Measurements from ENCODE around the gene FRMD1.

The FRMD1 gene

DNA sequence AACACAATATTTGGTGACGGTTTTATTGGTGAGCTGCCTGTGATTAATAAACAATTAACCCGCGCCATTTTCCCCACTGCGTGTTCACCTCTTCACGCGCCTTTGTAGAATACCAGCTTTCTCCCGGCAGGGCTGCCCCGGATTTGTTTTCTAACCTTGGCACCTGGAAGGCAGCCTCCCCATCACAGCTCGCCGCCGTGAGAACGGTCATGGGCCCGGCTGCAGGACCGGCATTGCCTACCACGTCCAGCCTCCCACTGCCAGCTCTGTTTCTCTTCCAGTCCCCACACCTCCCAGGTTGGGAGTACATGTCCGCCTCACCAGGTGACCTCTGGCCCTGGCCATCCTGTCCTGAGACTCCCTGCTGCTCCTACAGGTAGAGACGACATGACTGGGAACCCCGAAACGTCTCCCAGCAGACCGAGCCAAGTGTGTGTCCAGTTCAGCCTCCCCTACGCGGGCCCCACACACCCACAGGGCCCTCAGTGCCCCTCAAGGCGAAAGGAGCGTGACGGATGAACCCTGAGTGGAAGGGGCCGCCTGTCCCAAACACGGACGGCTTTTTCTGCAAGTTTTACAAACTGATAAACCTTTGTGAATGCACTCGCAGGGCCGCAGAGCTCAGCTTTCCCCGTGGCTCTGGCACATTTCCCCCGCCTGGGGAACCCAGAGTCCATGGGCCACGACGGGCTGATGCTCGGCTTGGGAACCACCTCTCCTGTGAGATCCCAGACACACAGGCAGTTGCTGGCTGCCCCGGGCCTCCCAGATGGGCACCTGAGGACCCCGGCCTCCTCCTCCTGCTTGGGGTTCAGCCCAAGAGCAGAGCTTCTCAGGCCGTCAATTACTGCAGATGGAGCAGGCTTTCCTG lies 25.7 kb downstream of the FRMD1 start:
- no peak for DNase-seq

DNA sequence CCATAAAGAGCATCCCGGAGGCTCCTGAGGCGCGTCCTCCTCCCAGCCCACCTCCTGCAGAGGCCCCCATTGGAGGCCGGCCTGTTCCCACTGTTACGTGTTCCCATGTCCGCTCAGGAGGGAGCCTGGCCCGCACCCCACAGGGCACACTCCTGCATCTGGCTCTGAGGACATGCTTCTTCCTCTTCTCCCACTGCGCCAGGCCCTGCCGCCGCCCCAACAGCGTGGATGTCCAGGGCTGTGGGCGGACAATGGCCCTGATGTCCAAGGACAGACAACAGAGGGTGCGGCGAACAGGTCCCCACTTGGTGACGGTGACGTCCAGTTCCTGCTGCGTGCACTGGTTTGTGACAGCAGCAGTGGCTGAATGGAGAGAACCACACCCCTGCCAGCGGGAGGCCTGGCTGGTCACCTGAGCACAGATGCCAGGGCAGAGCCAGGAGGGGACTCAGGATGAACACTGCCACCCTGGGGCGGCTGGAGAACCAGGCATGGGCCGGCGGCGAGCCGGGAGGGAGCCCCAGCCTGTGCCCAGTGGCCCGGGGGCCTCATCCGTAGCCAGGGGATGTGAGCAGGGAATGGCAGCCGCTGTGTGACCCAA lies 26.6 kb downstream of the FRMD1 start:
- DNase-seq = no peak

- no peak for DNase-seq
Observed at GRCh38 chr6:168051648-168052047, 27.4 kb downstream of the FRMD1 start.

- no peak for DNase-seq
Observed at GRCh38 chr6:168050881-168051586, 28.0 kb downstream of the FRMD1 start.

DNA sequence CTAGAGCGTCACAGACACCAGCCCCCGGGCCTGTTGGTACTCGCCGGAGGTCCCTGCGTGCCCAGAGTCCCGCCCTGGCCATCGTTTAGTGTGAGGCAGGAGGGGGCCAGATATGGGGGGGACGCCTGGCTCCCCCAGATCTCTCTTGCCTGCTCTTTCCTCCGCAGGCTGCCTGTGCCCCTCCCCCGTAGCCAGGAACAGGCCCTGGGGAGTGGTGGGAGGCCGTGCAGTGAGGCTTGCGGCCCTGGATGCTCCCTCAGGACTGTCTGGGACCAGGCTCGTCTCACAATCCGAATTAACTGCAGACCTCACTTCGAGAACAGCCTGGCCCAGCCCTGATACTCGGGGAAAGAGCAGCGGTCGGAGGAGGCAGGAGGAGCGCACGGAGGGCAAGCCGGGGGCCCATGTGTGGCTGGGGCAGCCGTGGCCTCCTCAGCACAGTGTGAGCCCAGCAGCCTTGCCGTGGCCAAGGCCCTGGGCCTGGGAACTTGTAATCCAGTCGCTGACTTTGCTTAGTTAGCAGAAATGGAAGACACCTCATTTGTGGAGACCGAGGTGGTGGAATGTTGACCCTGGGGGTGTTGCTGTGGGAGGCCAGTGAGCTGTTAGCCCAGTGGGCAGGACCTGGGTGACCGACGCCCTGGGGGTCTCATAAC lies 28.7 kb downstream of the FRMD1 start:
- DNase-seq = no peak

GRCh38 chr6:168049706-168050224 lies 29.2 kb downstream of the FRMD1 start:
- no peak for DNase-seq

DNA sequence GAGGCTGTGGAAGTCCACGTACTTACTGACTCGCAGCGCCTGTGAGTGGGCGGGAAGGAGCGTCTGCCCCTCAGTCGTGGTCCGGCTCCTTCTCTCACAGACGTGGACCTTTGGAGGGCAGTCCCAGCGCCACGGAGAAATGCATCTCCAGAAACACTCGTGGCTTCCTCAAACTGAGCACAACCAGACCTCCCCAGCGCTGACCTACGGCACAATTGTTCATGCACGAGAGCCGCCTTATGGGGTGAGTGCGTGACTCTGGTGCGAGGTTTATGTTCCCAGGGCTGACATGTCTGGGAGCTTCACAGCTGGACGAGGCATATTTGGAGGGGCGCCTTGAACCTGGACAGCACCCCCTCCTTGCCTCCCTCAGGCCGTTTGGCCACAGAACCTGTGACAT lies 29.7 kb downstream of the FRMD1 start:
- DNase-seq = no peak

DNA sequence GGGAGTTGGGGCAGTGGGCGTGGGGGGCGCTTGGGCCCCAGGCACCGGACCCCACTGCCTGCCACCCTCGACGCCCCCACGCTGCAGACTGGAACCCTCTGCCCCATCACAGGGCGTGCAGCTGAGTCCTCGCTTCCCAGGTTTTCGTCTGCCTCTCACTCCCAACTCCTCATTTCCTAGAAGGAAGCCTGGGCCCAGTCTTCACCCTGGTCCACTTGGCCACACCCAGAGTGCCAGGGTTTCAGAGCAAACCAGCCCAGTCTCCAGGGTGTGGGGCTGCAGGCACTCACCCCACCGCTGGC lies 30.3 kb downstream of the FRMD1 start:
- DNase-seq = no peak

DNA sequence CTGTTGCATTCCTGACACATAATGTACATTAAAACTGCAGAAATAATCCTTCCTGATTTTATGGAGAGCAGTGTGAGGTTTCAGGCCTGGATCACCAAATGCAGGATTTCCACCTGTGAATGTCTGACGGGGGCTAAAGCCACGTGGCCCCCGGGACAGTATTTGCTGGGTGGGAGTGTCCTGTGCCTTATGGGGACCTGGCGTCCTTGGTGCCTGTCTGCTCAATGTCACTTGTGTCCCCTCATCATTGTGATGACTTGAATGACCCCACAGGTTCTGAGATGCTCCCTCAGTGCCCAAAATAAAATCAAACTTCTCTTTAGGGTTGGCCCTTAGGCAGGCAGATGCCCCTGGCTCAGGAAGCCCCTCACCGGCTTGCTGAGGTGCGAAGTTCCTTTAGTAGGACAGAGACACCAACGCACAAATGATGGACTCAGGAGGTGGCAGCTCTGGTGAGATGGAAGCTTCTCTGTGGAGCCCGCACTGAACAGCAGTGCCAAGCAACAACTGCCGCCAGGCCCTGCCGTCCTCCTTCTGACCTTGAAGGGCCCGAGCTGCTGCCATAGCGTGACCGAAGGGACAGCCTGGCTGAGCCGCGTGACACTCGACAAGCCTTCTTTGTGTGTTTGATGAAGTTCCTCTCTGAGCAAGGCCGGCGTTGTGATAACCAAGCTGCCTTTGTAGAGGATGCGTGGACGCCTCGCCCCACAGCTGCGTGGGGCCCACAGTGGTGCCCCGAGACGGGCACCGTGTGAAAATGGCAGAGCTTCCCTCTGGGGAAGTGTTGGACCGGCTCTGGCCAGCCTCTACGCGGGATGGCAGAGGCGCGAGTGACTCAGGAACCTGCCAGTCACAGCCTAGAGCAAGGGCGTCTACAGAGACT lies 30.9 kb downstream of the FRMD1 start:
- DNase-seq = no peak

- DNase-seq = no peak
Observed at GRCh38 chr6:168046696-168047095, 32.3 kb downstream of the FRMD1 start.

DNA sequence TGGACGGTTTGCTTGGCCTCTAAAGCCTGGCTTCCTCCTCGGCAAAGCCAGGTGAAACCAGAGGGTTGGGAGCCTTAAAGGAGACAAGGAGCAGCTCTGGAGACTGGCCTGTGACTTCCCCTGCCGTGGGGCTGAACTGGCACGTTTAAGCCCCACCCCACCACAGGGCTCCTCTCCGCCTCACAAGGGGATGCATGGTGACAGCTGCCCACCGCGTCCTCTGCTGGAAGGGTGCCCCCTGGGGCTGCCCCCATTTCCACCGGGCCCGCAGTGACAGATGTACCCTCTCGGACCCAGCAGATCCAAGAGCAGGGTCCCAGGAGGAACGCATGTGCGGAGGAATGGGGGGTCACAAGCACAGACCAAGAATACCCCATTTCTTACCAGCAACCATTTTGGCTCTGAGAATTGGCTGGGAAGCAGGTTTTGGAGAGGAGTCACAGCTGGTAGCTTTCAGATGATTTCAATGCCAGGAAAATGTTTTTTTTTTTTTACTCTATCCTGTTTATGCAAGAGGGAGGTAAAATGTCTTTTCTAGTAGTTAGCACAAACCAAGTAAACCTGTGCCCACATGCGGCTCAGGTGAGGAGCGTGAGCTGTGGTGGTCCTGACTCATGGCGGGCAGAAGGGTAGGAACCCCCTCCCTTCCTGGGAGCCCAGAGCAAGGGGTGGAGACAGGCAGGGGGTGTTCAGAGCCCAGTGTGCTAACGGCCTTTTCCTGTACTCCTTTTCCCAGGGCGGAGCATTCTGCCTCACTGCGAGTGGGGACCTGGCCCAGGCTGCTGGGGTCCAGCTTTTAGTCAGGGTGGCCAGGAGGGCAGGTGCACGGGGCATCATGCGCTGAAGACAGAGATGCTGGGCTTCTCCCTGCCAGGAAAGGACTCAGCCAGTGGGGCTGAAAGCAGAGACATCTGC lies 33.0 kb downstream of the FRMD1 start:
- DNase-seq = no peak

- no peak for DNase-seq
Observed at GRCh38 chr6:168045141-168045691, 33.8 kb downstream of the FRMD1 start.

GRCh38 chr6:168044521-168045130 lies 34.4 kb downstream of the FRMD1 start:
- no peak for DNase-seq

- no peak for DNase-seq
Observed at GRCh38 chr6:168043848-168044415, 35.1 kb downstream of the FRMD1 start.

DNA sequence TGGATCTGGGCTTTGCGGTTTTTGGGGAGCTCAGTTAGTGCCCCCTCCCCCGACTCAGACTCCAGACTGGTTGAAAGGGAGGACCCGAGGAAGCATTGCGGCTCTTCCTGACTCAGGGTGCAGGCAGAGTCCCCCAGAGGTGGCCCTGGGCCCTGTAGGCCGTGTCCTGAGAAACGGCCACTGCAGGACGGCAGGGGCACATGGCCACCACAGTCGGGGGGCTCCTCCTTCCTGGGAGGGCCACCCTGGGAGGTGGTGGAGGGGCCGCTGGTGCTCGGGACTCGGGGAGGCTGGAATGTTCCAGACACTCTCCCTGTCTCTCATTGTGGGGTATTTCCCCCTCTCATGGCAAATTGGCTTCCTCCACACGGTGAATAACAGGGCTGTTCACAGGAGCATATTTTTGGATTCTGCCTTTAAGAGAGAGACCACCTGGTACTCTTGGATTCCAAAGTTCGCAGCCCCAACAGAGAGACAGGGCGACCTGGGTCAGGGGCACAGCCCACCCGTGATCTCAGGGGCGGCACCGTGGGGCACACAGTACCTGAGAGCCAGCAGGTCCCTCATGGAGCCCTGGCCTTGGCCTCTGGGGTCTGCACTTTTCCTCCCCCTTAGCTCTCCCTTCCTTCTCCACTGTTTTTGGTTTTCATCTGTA lies 35.7 kb downstream of the FRMD1 start:
- no peak for DNase-seq

GRCh38 chr6:168042426-168043192 lies 36.4 kb downstream of the FRMD1 start:
- no peak for DNase-seq

- no peak for DNase-seq
Observed at GRCh38 chr6:168041928-168042327, 37.1 kb downstream of the FRMD1 start.

GRCh38 chr6:168040856-168041496 lies 38.0 kb downstream of the FRMD1 start:
- DNase-seq = no peak

Data from bone marrow (tissue), 2 donors.